AG09319 (cell line): ENCODE data around the gene NT5M.

Experiments
- DNase-seq: peaks from one replicate; pipeline ENCODE4 v3.0.0-alpha.2; 2010; ENCODE audit warnings: low read depth; ENCODE audit errors: extremely low read depth
- TF ChIP-seq, protein P1 (sequence below): IDR thresholded peaks from 2 replicates; pipeline ENCODE4 v1.5.1; 2011; ENCODE audit warnings: low read depth, mild to moderate bottlenecking, inconsistent platforms, low read length, moderate library complexity

NT5M gene

DNA sequence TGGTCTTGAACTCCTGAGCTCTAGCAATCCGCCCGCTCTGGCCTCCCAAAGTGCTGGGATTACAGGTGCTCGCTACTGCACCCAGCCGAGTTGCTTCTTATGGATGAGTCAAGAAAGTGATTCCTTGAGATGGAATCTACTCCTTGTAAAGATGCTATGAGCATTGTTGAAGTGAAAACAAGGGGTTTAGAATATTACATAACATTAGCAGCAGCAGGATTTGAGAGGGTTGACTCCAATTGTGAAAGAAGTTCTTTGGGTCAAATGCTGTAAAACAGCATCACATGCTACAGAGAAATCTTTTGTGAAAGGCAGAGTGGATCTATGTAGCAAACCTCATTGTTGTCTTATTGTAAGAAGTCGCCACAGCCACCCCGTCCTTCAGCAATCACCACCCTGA, 72.7 kb downstream of the NT5M start:
- DNase-seq: no peak
- TF ChIP-seq, protein P1, sequence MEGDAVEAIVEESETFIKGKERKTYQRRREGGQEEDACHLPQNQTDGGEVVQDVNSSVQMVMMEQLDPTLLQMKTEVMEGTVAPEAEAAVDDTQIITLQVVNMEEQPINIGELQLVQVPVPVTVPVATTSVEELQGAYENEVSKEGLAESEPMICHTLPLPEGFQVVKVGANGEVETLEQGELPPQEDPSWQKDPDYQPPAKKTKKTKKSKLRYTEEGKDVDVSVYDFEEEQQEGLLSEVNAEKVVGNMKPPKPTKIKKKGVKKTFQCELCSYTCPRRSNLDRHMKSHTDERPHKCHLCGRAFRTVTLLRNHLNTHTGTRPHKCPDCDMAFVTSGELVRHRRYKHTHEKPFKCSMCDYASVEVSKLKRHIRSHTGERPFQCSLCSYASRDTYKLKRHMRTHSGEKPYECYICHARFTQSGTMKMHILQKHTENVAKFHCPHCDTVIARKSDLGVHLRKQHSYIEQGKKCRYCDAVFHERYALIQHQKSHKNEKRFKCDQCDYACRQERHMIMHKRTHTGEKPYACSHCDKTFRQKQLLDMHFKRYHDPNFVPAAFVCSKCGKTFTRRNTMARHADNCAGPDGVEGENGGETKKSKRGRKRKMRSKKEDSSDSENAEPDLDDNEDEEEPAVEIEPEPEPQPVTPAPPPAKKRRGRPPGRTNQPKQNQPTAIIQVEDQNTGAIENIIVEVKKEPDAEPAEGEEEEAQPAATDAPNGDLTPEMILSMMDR: no peak

GRCh38 chr17:17376362-17376761, 73.2 kb downstream of the NT5M start:
- DNase-seq: no peak
- TF ChIP-seq, protein P1: no peak

- no peak for DNase-seq
- TF ChIP-seq, protein P1: no peak
Measured at GRCh38 chr17:17377071-17377967, 74.1 kb downstream of the NT5M start.

DNA sequence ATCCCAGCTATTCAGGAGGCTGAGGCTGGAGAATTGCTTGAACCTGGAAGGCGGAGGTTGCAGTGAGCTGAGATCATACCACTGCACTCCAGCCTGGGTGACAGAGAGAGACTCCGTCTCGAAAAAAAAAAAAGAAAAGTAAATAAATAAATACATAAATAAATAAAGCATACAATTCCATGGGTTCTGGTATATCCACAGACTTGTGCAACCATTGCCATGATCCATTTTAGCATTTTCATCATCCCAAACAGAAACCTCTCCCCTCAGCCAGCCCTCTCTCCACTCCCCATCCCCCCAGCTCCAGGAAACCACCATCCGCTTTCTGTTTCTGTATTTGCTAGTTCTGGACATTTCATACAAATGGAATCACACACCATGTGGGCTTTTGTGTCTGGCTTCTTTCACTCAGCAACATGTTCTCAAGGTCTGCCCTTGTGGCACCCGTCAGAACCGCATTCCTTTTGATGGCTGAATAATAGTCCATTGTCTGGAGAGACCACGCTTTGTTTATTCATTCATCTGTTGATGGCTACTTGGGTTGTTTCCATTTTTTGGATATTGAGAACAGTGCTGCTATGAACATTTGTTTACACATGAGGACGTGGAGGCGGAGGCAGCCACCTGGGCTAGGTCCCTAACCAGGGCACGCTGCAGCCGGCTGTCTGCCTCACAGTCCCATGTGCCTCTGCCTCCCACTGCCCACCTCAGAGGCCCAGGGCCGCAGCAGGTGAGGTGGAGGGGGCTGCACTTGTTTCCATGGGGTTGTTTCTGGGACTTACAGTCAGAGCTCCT, 76.2 kb downstream of the NT5M start:
- TF ChIP-seq, protein P1: no peak
- DNase-seq: no peak

DNA sequence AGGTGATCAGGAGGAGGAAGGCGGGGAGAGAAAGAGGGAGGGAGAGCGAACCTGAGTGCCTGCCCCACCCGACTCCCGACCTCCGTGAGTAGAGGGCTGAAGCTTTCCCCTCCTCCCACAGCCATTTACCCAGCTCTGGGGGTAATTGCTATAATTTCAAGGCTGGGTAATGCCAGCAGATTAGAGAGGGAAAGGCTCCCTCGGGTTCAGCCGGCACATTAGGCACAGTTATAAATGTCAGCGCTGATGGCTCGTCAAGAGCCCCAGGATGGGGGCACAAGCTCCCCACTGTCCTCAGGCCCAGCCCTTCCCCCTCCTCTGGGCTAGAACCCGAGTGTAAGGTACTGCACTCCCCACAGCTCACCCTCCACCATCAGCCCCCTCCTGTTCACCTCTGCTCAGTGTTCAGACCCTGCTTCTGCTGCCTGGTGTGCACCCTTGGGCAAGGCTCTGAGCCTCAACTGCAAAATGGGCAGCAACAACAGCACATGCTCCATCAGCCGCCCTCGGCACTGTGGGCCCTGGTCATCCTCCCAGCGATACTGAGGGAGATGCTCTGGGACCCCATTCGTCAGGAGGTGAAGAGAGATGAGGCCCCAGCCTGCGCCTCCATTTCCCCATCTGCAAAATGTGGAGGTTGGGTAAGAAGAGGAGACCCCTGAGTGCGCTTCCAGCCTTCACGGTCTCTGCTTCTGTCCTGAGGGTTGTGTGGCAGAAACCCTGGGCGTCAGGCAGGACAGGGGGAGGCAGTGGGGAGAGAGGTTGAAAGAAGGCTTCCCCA, 77.2 kb downstream of the NT5M start:
- TF ChIP-seq, protein P1: no peak
- DNase-seq: no peak

GRCh38 chr17:17381446-17382064, 78.4 kb downstream of the NT5M start:
- TF ChIP-seq, protein P1: no peak
- DNase-seq: no peak
